Activated CD8-positive, alpha-beta memory T cell treated with anti-CD3 and anti-CD28 coated beads, Interleukin-2, amount 10 ng/mL, durations not matched to agents 7 days and 5 days (primary cell): ENCODE measurements around the gene DCLK1. TPM values are rescaled to one million over a fixed set of nuclear protein-coding genes. Genes with fewer than 3 reads are reported as not detected.

ENCODE experiments used
- ATAC-seq: fragments of 150-1000 bp; cut with Tn5 transposase; one replicate; pipeline ENCODE4 v1.10.0; 2021; ENCODE audit warnings: moderate library complexity
- CTCF ChIA-PET: fragments of 350-600 bp; sonication (Branson Sonifier 250); formaldehyde crosslinking; loops from one replicate; lab custom pipeline; 2021; ENCODE audit warnings: antibody characterized with exemption; lab: Charles Lee
- DNase-seq: peaks from one replicate; pipeline ENCODE4 v3.0.0-alpha.2; 2020
- H3K27ac Mint-ChIP-seq: one replicate; pipeline ENCODE4 v1.8.0; 2021; ENCODE audit warnings: mild to moderate bottlenecking, mixed read lengths
- H3K27me3 Mint-ChIP-seq: one replicate; pipeline ENCODE4 v1.8.0; 2021; ENCODE audit warnings: mixed read lengths
- H3K36me3 Mint-ChIP-seq: one replicate; pipeline ENCODE4 v1.8.0; 2021; ENCODE audit warnings: mild to moderate bottlenecking, mixed read lengths
- H3K4me1 Mint-ChIP-seq: one replicate; pipeline ENCODE4 v1.8.0; 2021; ENCODE audit warnings: mixed read lengths
- H3K4me3 Mint-ChIP-seq: one replicate; pipeline ENCODE4 v1.8.0; 2021; ENCODE audit warnings: mild to moderate bottlenecking, moderate library complexity, mixed read lengths
- H3K9me3 Mint-ChIP-seq: one replicate; pipeline ENCODE4 v1.8.0; 2022; ENCODE audit warnings: low read depth, mixed read lengths
- total RNA-seq, 2 experiments: library from RNA; stranded (reverse); gene quantifications; one replicate each; pipeline ENCODE4 v1.2.3, GENCODE V29; 2021

DCLK1 gene
- total RNA-seq, 2 experiments from 2014 or later, result not detected

- DNase-seq, result no peak
- CTCF ChIA-PET, result no interaction called here
- Mint-ChIP-seq H3K4me1 (no peaks in the 10 kb centered on the region), H3K36me3 (no peaks in the 10 kb centered on the region), H3K27ac (no peak overlapping the region), H3K4me3 (no peak overlapping the region), H3K27me3 (no peaks in the 10 kb centered on the region), H3K9me3 (no peaks in the 10 kb centered on the region)
- ATAC-seq, result no peak
Measured at GRCh38 chr13:35916146-35916545, 215.0 kb downstream of the DCLK1 start.

- CTCF ChIA-PET, result no interaction called here
- H3K4me3 Mint-ChIP-seq, result no peak overlapping the region
- DNase-seq (no peak), ATAC-seq (no peak)
- H3K9me3 Mint-ChIP-seq, result peaks cover 2% of the 10 kb centered on the region
- H3K36me3 Mint-ChIP-seq, result no peaks in the 10 kb centered on the region
- no peaks in the 10 kb centered on the region for H3K4me1 Mint-ChIP-seq
- H3K27me3 Mint-ChIP-seq, result no peaks in the 10 kb centered on the region
- no peak overlapping the region for H3K27ac Mint-ChIP-seq
Measured at GRCh38 chr13:35914662-35915061, 216.5 kb downstream of the DCLK1 start.

- Mint-ChIP-seq H3K36me3 (no peaks in the 10 kb centered on the region), H3K4me3 (no peak overlapping the region), H3K27ac (no peak overlapping the region), H3K9me3 (peaks cover 2% of the 10 kb centered on the region), H3K4me1 (no peaks in the 10 kb centered on the region), H3K27me3 (no peaks in the 10 kb centered on the region)
- CTCF ChIA-PET, result no interaction called here
- ATAC-seq (no peak), DNase-seq (no peak)
Measured at GRCh38 chr13:35912841-35913240, 218.3 kb downstream of the DCLK1 start.

- CTCF ChIA-PET, result no interaction called here
- Mint-ChIP-seq H3K36me3 (no peaks in the 10 kb centered on the region), H3K4me3 (no peak overlapping the region), H3K4me1 (no peaks in the 10 kb centered on the region), H3K9me3 (peaks cover 2% of the 10 kb centered on the region), H3K27ac (no peak overlapping the region), H3K27me3 (no peaks in the 10 kb centered on the region)
- DNase-seq (no peak), ATAC-seq (no peak)
Measured at GRCh38 chr13:35909837-35910540, 221.2 kb downstream of the DCLK1 start.

- no peak for DNase-seq
- CTCF ChIA-PET, result no interaction called here
- Mint-ChIP-seq H3K36me3 (no peaks in the 10 kb centered on the region), H3K4me1 (no peaks in the 10 kb centered on the region), H3K9me3 (peaks cover 2% of the 10 kb centered on the region), H3K27me3 (no peaks in the 10 kb centered on the region), H3K27ac (no peak overlapping the region), H3K4me3 (no peak overlapping the region)
- no peak for ATAC-seq
Measured at GRCh38 chr13:35909091-35909490, 222.1 kb downstream of the DCLK1 start.

GRCh38 chr13:35908226-35908625, 223.0 kb downstream of the DCLK1 start:
- Mint-ChIP-seq H3K4me3 (no peak overlapping the region), H3K27ac (no peak overlapping the region), H3K27me3 (no peaks in the 10 kb centered on the region), H3K4me1 (no peaks in the 10 kb centered on the region), H3K36me3 (no peaks in the 10 kb centered on the region), H3K9me3 (peaks cover 2% of the 10 kb centered on the region)
- DNase-seq (no peak), ATAC-seq (no peak)
- CTCF ChIA-PET, result no interaction called here

- Mint-ChIP-seq H3K27me3 (no peaks in the 10 kb centered on the region), H3K27ac (no peak overlapping the region), H3K36me3 (no peaks in the 10 kb centered on the region), H3K9me3 (peaks cover 2% of the 10 kb centered on the region), H3K4me1 (no peaks in the 10 kb centered on the region), H3K4me3 (no peak overlapping the region)
- ATAC-seq (no peak), DNase-seq (no peak)
- CTCF ChIA-PET, result no interaction called here
Measured at GRCh38 chr13:35906636-35907035, 224.5 kb downstream of the DCLK1 start.

- no peaks in the 10 kb centered on the region for H3K4me1 Mint-ChIP-seq
- H3K4me3 Mint-ChIP-seq, result no peak overlapping the region
- CTCF ChIA-PET, result no interaction called here
- H3K36me3 Mint-ChIP-seq, result no peaks in the 10 kb centered on the region
- H3K27ac Mint-ChIP-seq, result no peak overlapping the region
- no peaks in the 10 kb centered on the region for H3K9me3 Mint-ChIP-seq
- DNase-seq (no peak), ATAC-seq (no peak)
- H3K27me3 Mint-ChIP-seq, result no peaks in the 10 kb centered on the region
Measured at GRCh38 chr13:35903075-35903474, 228.1 kb downstream of the DCLK1 start.

GRCh38 chr13:35898041-35898440, 233.1 kb downstream of the DCLK1 start:
- DNase-seq, result no peak
- Mint-ChIP-seq H3K27ac (no peak overlapping the region), H3K36me3 (no peaks in the 10 kb centered on the region), H3K27me3 (no peaks in the 10 kb centered on the region), H3K4me3 (no peak overlapping the region), H3K9me3 (peaks cover 11% of the 10 kb centered on the region), H3K4me1 (no peaks in the 10 kb centered on the region)
- ATAC-seq, result no peak
- CTCF ChIA-PET, result no interaction called here

- no peak for DNase-seq
- no peak overlapping the region for H3K4me3 Mint-ChIP-seq
- no peaks in the 10 kb centered on the region for H3K36me3 Mint-ChIP-seq
- no peaks in the 10 kb centered on the region for H3K4me1 Mint-ChIP-seq
- no peaks in the 10 kb centered on the region for H3K27me3 Mint-ChIP-seq
- CTCF ChIA-PET, result no interaction called here
- H3K27ac Mint-ChIP-seq, result no peak overlapping the region
- ATAC-seq, result no peak
- peaks cover 11% of the 10 kb centered on the region for H3K9me3 Mint-ChIP-seq
Measured at GRCh38 chr13:35894636-35895035, 236.5 kb downstream of the DCLK1 start.

- Mint-ChIP-seq H3K27ac (no peak overlapping the region), H3K36me3 (no peaks in the 10 kb centered on the region), H3K4me1 (no peaks in the 10 kb centered on the region), H3K27me3 (no peaks in the 10 kb centered on the region), H3K9me3 (peaks cover 11% of the 10 kb centered on the region), H3K4me3 (no peak overlapping the region)
- DNase-seq (no peak), ATAC-seq (no peak)
- CTCF ChIA-PET, result no interaction called here
Measured at GRCh38 chr13:35892837-35893814, 238.1 kb downstream of the DCLK1 start.

GRCh38 chr13:35891507-35892441, 239.4 kb downstream of the DCLK1 start:
- Mint-ChIP-seq H3K4me1 (no peaks in the 10 kb centered on the region), H3K27me3 (no peaks in the 10 kb centered on the region), H3K36me3 (no peaks in the 10 kb centered on the region), H3K9me3 (peaks cover 6% of the 10 kb centered on the region), H3K4me3 (no peak overlapping the region), H3K27ac (no peak overlapping the region)
- ATAC-seq, result no peak
- CTCF ChIA-PET, result no interaction called here
- DNase-seq, result no peak

GRCh38 chr13:35889560-35889959, 241.6 kb downstream of the DCLK1 start:
- Mint-ChIP-seq H3K4me1 (no peaks in the 10 kb centered on the region), H3K9me3 (peaks cover 5% of the 10 kb centered on the region), H3K27me3 (no peaks in the 10 kb centered on the region), H3K36me3 (no peaks in the 10 kb centered on the region), H3K4me3 (no peak overlapping the region), H3K27ac (no peak overlapping the region)
- DNase-seq (no peak), ATAC-seq (no peak)
- CTCF ChIA-PET, result no interaction called here
